ENCODE measurements around the gene TIMMDC1.

- TF ChIP-seq, protein P1, sequence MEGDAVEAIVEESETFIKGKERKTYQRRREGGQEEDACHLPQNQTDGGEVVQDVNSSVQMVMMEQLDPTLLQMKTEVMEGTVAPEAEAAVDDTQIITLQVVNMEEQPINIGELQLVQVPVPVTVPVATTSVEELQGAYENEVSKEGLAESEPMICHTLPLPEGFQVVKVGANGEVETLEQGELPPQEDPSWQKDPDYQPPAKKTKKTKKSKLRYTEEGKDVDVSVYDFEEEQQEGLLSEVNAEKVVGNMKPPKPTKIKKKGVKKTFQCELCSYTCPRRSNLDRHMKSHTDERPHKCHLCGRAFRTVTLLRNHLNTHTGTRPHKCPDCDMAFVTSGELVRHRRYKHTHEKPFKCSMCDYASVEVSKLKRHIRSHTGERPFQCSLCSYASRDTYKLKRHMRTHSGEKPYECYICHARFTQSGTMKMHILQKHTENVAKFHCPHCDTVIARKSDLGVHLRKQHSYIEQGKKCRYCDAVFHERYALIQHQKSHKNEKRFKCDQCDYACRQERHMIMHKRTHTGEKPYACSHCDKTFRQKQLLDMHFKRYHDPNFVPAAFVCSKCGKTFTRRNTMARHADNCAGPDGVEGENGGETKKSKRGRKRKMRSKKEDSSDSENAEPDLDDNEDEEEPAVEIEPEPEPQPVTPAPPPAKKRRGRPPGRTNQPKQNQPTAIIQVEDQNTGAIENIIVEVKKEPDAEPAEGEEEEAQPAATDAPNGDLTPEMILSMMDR (IDR thresholded peaks at IDR 0.05) = no peak
- TF ChIP-seq POLR2A (IDR thresholded peaks at IDR 0.05) = no peak
Observed at GRCh38 chr3:119557192-119557876, 59.0 kb downstream of the TIMMDC1 start.
